Melanocyte of skin (primary cell): Measurements from ENCODE around the gene LRRC63. TPM values are rescaled to one million over a fixed set of nuclear protein-coding genes. Genes with fewer than 3 reads are reported as not detected.

ENCODE experiments used
- small RNA-seq, 2 donors: library from RNA; depleted of rRNA; stranded (forward); fragments of <200 nt; gene quantifications; one replicate each; pipeline ENCODE3, GENCODE V24; 2012
- total RNA-seq, 2 donors: library from RNA; depleted of rRNA; stranded (reverse); fragments of >200 nt; gene quantifications; 2 replicates each; pipeline ENCODE4 v1.2.3, GENCODE V29; 2012

The LRRC63 gene
- under 1 TPM; 0.69 to 1.00 TPM for total RNA-seq

GRCh38 chr13:46211483-46212351 is at the start of gene LRRC63:
TSS of gene LRRC63 (plus strand) at chr13:46211928. CDS start at chr13:46213035, 1,107 bp downstream.

GRCh38 chr13:46181840-46182490 is 29.8 kb upstream of the LRRC63 start, which contains the start of gene LCP1:
TSS of gene LCP1 (minus strand) at chr13:46182177. CDS start at chr13:46159662, 22,515 bp downstream.

Small RNA genes within 50 kb of the gene (small RNA-seq; reads per million reads assigned to genes)
- 0 reads per million in 2 donors for gene RN7SKP5
- gene RN7SL288P, result 0 reads per million in 2 donors

Other genes with a start within 250 kb of the LRRC63 start
- gene ZC3H13, start 159.2 kb upstream of the LRRC63 start, total RNA-seq, result 10 to 100 TPM; 18.2 to 28.3 TPM
- not detected for gene CPB2, start 106.9 kb upstream of the LRRC63 start, total RNA-seq
- 10 to 100 TPM in 1 of 2 donors, 1 to 10 TPM in 1; 3.7 to 10.3 TPM for gene LCP1, start 29.8 kb upstream of the LRRC63 start, total RNA-seq
- under 1 TPM in 1 of 2 donors, not detected in 1; 1.00 TPM for gene RUBCNL, start 175.3 kb downstream of the LRRC63 start, total RNA-seq